Measurements from ENCODE around the gene ZNF648.
"Not testable (repeated sequence)": the region's sequence is repeated elsewhere in the genome, so short reads cannot be mapped to it uniquely, and the experiment has no call there.

ZNF648 gene, protein sequence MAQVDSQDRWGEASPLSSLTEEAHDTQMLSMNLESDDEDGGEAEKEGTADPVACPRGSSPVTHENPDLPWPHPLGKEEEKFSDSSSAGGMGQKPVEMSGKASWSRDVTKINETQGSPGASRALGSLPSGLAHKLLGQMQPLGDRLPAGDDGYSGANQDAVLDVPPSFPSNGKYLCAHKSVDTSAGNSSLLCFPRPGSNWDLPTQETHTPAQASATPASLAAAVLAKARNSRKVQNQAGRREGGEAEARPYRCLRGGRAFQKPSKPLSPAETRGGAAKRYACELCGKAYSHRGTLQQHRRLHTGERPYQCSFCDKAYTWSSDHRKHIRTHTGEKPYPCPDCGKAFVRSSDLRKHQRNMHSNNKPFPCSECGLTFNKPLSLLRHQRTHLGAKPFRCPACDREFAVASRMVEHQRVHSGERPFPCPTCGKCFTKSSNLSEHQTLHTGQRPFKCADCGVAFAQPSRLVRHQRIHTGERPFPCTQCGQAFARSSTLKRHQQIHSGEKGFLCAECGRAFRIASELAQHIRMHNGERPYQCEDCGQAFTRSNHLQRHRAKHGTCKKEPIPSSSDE

DNA sequence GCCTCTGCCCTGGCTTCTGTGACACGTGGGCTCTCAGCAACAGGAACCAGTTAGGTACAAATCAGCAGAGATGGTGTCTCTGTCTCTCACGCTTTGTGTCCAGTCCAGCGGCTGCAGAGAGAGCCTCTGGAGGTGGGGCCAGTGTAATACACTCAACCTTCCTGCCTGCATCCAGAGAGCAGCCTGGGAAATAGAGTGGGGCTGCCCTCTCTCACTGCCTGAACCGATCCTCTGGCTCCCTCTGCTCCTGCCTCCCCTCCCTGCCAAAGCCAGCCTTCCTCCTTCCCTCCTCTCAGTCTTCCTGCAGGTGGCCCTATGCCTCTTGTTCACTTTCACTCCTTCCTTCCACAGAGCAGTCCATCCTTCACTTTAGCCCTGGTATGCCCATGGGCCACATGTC is at the start of gene ZNF648:
Gene ZNF648, minus strand, starts transcription at position 119 of the 400 bp plus-strand sequence. CDS start 3,702 bp downstream, outside the sequence.
- no peak for DNase-seq
- H3K4me3 Mint-ChIP-seq, result no peak within 1 kb of the TSS
- H3K27ac Mint-ChIP-seq, result peak within 1 kb of the TSS in 1 of 2 donors; percentile 82
- H3K27me3 Mint-ChIP-seq, result peaks cover 89% of the 10 kb centered on the region
- ATAC-seq, result no peak
- peaks cover 12% of the 10 kb centered on the region for H3K4me1 Mint-ChIP-seq
- no peaks in the 10 kb centered on the region for H3K9me3 Mint-ChIP-seq

DNA sequence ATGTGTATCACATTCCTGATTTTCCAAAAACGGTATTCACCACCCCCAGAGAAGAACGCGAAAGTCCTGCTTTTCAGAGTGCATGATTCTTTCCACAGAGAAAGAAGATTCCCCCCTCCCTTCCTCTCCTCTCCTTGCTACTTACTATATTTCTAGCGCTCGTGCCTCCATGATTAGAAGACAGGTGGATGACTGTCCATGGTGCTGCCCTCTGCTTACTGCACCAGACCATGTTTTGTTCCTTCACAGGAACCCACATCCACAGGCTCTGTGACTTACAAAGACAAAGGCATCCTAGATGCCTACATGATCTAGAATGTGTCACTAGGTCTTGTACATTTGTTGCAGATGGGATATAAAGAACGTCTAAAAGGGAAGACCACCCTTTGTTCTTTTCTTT is 49.1 kb upstream of the ZNF648 start:
- H3K4me3 Mint-ChIP-seq, result no peak overlapping the region
- H3K9me3 Mint-ChIP-seq, result peaks cover 9 to 10% of the 10 kb centered on the region in 2 donors
- peaks cover 41% of the 10 kb centered on the region for H3K27me3 Mint-ChIP-seq
- H3K4me1 Mint-ChIP-seq, result no peaks in the 10 kb centered on the region
- H3K27ac Mint-ChIP-seq, result no peak overlapping the region
- no peak for ATAC-seq
- no peak for DNase-seq

DNA sequence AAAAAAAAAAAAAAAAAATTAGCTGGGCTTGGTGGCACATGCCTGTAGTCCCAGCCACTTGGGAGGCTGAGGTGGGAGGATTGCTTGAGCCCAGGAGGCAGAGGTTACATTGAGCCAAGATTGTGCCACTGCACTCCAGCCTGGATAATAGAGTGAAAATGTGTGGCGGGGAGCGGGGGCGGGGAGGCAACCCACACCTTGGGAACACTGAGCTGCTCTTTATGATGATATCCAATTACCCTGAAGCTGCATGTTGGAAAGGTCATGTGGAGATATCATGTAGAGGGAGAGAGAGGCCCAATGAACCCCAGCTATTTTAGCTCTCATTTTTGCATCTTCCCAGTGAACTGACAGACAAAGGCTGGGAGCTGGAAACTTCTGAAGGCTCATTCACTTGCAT is 48.3 kb upstream of the ZNF648 start:
- no peak for DNase-seq
- Mint-ChIP-seq H3K4me3 (no peak overlapping the region), H3K27me3 (peaks cover 40% of the 10 kb centered on the region), H3K4me1 (no peaks in the 10 kb centered on the region), H3K9me3 (peaks cover 9 to 10% of the 10 kb centered on the region in 2 donors), H3K27ac (no peak overlapping the region)
- no peak for ATAC-seq

DNA sequence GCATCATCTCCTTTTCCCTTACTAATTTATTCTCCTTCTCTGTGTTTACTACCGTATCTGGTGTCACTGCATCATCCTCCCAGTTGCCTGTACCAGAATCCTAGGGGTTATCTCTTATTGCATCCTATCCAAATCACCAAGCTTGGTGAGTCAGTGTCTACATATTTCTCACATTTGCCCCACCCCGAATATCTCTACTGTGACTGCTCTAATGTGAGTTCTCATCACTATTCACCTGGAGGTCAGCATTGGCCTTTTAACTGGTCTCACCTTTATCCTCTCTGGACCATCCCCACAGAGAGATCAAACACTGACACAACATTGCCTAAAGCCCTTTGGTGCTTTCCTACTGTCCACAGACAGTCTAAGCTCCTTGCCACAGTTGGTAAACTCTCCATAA is 45.7 kb upstream of the ZNF648 start:
- ATAC-seq (no peak), DNase-seq (no peak)
- Mint-ChIP-seq H3K27ac (no peak overlapping the region), H3K27me3 (peaks cover 22% of the 10 kb centered on the region), H3K4me1 (no peaks in the 10 kb centered on the region), H3K4me3 (no peak overlapping the region), H3K9me3 (peaks cover 9 to 10% of the 10 kb centered on the region in 2 donors)

DNA sequence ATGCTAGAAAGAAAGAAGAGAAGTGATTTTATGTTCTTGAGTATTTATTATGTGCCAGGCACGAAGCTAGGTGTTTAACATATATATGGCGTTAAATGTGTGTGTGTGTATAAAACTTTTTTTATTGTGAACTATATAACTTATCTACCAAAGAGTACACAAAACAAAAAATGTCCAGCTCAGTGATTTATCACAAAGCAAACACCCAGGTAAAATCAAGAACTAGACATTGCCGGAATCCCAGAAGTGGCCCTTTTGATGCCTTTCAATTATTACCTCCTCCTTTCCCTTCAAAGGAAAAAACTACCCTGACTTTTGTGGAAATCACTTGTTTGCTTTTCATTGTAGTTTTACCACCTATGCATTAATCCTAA is 40.5 kb upstream of the ZNF648 start:
- ATAC-seq (no peak), DNase-seq (no peak)
- Mint-ChIP-seq H3K4me1 (no peaks in the 10 kb centered on the region), H3K27me3 (peaks cover 14% of the 10 kb centered on the region), H3K9me3 (peaks cover 1 to 2% of the 10 kb centered on the region in 2 donors), H3K4me3 (no peak overlapping the region), H3K27ac (no peak overlapping the region)

DNA sequence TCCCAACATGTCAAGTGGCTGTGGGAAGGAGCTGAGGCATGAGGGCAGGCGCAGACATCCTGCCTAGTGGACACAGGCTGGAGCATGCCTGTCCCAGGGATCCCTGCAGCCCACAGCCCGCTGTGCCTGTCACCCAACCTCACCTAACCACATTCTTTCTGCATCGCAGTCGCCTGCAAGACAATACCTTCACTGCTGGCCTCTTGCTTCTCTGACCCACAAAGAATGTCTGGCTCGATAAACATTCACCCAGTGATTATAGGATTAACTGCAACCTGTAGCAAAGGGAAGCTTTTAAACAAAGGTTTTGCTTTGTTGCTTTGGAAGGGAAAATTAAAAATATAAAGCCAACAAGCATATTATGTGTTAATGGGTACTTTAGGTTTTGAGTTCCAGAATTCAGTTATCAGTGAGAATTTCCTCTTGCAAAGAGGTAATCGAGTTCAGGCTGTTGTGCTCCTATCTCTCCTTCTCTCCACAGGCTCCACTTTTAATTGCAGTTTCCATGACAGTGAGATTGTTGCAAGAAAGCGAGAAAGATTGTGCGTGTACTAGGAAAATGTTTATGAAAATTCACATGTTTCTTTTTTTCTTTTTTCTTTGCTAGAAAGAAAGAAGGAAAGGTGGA is 40.0 kb upstream of the ZNF648 start:
- ATAC-seq (no peak), DNase-seq (no peak)
- Mint-ChIP-seq H3K4me1 (no peaks in the 10 kb centered on the region), H3K27ac (no peak overlapping the region), H3K27me3 (peaks cover 11% of the 10 kb centered on the region), H3K4me3 (no peak overlapping the region), H3K9me3 (no peaks in the 10 kb centered on the region)

DNA sequence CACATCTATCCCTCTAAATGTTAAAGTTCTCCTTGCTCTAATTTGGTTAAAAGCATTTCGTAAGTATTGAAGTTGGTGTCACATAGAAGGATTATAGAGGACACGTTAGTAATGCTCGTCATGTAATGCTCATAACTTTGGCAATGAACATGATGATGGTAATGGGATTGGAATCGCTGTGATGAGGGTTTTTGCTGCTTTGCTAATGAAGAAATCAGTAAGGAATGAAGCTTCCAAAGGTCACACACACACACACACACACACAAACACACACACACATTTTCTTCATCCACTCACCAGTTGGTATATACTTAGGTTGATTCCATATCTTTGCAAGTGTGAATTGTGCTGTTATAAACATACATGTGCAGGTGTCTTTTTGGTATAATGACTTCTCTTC is 36.8 kb upstream of the ZNF648 start:
- Mint-ChIP-seq H3K4me1 (no peaks in the 10 kb centered on the region), H3K27ac (no peak overlapping the region), H3K27me3 (peaks cover 11% of the 10 kb centered on the region), H3K4me3 (no peak overlapping the region), H3K9me3 (no peaks in the 10 kb centered on the region)
- no peak for DNase-seq
- ATAC-seq, result no peak

DNA sequence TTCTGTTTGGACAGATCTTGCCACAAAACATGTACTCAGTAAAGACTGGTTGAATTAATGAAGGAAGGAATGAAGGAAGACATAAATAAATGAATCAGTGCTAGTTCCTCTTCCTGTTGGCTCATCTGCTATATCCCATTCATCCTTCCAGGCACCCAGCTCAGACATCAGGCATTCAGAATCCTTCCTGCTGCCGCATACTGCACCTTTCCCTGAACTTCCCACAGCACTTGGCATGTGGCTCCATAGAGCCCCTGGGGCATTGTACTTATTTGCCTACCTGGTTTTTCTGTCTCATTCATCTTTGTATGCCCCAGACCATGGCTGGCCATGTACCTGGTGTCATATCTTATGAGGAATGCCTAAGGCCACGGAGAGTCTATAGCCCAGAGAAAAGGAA is 34.4 kb upstream of the ZNF648 start:
- H3K9me3 Mint-ChIP-seq, result no peaks in the 10 kb centered on the region
- no peak for ATAC-seq

DNA sequence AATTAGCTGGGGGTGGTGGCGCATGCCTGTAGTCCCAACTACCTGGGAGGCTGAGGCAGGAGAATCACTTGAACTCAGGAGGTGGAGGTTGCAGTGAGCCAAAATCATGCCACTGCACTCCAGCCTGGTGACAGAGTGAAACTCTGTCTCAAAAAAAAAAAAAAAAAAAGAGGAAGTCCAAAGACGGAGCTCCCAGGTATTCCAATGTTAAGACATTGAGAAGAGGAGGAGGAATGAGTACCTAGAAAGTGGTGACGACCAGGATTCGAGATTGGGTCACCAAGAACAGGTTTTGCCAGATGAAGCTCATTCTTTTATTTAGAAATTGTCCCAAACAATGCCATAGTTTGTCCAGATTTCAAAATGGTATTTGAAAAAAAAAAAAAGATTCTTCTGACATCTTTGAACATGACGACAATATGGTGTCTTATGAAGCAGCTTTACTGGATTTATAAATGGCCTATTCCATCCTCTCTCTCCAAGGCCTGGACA is 33.0 kb upstream of the ZNF648 start:
- not testable (repeated sequence) for ATAC-seq, H3K4me3 Mint-ChIP-seq, H3K27ac Mint-ChIP-seq, H3K27me3 Mint-ChIP-seq, DNase-seq, H3K9me3 Mint-ChIP-seq, H3K4me1 Mint-ChIP-seq

More for the DNA sequence above, 34.4 kb upstream of the ZNF648 start:
- H3K27ac Mint-ChIP-seq, result no peak overlapping the region
- DNase-seq, result no peak
- H3K27me3 Mint-ChIP-seq, result no peaks in the 10 kb centered on the region
- no peak overlapping the region for H3K4me3 Mint-ChIP-seq
- H3K4me1 Mint-ChIP-seq, result no peaks in the 10 kb centered on the region

DNA sequence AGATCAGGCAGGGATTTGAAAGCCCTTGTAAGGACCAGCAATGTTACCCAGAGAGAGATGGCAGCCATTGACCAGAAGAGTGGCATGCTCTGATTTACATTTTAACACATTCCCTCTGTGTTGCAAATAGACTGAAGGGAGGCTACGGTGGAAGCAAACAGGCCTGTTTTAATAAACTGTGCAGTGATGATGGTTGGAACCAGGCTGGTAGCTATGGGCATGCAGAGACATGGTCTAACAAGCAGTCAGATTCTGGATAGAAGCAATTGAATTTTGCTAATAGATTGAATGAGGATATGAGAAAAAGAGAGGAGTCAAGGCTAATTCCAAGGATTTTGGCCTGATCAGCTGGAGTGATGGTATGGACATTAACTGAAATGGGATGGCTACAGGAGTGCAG is 32.3 kb upstream of the ZNF648 start:
- ATAC-seq, result no peak
- Mint-ChIP-seq H3K4me1 (no peaks in the 10 kb centered on the region), H3K27me3 (no peaks in the 10 kb centered on the region), H3K4me3 (no peak overlapping the region), H3K9me3 (no peaks in the 10 kb centered on the region), H3K27ac (peak overlapping the region in 1 of 2 donors; percentile 7)
- DNase-seq, result no peak

DNA sequence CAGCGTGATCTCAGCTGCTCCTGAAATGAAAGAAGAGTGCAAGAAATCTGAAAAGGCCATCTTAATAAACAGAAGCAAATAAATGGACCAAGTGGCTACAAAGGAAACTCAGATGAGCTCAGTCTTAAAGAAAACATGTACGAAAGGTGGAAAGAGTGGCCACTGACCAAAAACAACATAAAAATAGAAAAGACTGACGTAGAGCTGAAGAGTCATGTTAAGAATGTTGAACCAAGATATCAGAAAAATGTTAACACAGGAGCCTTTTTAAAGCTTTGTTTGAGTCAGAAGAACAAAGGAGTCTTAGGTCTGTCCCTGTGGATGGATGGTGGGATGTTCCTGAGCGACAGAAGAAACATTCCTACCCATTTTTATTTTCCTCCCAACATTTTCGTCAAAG is 30.8 kb upstream of the ZNF648 start:
- H3K9me3 Mint-ChIP-seq, result no peaks in the 10 kb centered on the region
- no peaks in the 10 kb centered on the region for H3K27me3 Mint-ChIP-seq
- DNase-seq (no peak), ATAC-seq (no peak)
- H3K4me3 Mint-ChIP-seq, result no peak overlapping the region
- H3K27ac Mint-ChIP-seq, result peak overlapping the region in 1 of 2 donors; percentile 8
- peaks cover 8% of the 10 kb centered on the region for H3K4me1 Mint-ChIP-seq

DNA sequence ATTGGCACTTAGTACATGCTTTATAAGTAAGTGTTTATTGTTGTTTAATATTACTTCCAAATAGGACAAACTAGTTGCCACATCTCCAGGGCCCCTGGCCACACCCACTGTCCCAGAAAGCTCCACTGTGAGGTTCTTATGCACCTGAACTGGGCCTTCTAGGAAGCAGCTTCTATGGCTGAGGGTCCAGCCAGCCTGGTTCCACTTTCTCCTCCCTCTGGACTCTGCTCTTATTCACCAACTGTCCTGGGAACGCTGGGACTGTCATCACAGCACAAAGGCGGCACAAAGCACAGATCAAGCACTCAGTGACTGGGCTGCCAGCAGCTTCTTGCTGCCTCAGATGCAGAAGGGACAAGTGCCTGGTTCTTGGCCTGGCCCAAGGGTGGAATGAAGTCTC is 29.6 kb upstream of the ZNF648 start:
- ATAC-seq, result no peak
- no peaks in the 10 kb centered on the region for H3K27me3 Mint-ChIP-seq
- DNase-seq, result no peak
- no peaks in the 10 kb centered on the region for H3K9me3 Mint-ChIP-seq
- H3K27ac Mint-ChIP-seq, result no peak overlapping the region
- peaks cover 20% of the 10 kb centered on the region for H3K4me1 Mint-ChIP-seq
- H3K4me3 Mint-ChIP-seq, result no peak overlapping the region

DNA sequence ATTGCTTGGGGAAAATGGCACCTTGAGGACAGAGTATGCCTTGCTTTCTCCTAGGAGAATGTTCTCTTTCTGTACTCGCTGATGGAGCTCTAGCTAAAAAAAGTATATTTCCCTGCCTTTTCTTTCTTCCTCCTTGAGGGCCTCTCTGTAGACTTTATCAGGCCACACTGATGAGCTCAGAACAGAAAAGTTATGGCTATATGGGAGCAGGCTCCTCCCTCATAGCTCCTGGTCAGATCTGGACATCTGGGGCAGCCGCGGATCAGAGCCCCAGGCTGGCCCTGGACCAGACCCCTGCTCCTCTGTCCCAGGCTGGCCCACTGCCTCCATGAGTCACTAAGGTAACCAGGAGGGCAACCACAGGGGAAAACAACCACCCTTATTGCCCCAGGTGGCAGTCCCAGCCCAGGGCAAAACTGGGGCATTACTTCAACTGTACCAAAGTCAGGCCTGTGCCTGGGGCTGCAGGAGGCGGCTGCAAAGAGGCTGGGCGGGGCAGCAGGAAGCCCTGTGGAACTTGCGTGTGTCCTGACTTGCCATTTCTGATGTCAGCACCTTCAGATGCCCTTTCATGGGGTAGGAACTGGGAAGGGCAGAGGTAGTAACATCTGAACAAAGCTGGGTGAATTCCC is 26.3 kb upstream of the ZNF648 start:
- peak overlapping the region in 1 of 2 donors; percentile 58 for H3K27ac Mint-ChIP-seq

DNA sequence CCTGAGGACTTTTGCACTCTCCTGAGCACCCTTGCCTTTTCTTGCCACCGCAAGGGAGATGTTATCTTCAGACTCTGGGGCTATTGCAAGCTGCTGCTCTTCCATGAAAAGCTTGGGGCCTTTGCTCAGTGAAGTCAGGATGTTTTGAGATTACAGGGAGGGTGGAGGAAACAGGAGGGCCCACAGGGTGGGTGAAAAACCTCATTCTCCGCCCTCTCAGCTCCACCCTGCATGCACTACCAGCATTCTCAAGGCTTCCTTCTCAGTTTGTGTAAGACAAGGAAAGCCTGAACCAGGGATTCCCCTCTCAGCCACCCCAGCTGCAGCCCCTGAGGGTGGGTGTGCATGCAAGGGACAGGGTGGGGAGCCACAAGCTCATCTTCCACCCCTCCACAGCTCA is 25.8 kb upstream of the ZNF648 start:
- ATAC-seq, result no peak

More for the DNA sequence above, 26.3 kb upstream of the ZNF648 start:
- Mint-ChIP-seq H3K27me3 (no peaks in the 10 kb centered on the region), H3K9me3 (no peaks in the 10 kb centered on the region), H3K4me1 (peaks cover 27% of the 10 kb centered on the region), H3K4me3 (no peak overlapping the region)
- no peak for DNase-seq
- no peak for ATAC-seq

DNA sequence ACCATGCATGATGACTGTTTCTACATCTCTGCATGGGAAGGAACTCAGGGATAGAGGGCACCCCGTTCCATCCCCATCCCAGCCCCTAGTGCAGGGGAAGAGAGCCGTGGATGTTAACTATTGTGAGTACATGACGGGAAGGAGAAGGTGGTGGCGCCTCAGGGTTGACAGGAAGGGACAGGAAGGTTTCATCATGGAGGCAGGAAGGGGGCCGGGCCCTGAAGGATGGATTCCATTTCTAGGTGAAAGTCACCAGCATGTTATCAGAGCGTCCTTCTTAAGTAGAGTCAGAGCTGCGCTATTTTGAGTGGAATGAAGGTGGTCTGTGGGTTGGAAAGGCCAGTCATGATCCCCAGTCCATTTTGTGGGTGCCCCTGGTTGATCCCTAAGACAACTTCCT is 25.1 kb upstream of the ZNF648 start:
- no peak for DNase-seq
- no peak overlapping the region for H3K4me3 Mint-ChIP-seq

More for the DNA sequence above, 25.8 kb upstream of the ZNF648 start:
- H3K9me3 Mint-ChIP-seq, result no peaks in the 10 kb centered on the region
- DNase-seq, result no peak
- H3K4me1 Mint-ChIP-seq, result peaks cover 27% of the 10 kb centered on the region
- H3K27me3 Mint-ChIP-seq, result no peaks in the 10 kb centered on the region
- peak overlapping the region in 1 of 2 donors; percentile 40 for H3K27ac Mint-ChIP-seq
- no peak overlapping the region for H3K4me3 Mint-ChIP-seq

More for the DNA sequence above, 25.1 kb upstream of the ZNF648 start:
- H3K27me3 Mint-ChIP-seq, result no peaks in the 10 kb centered on the region
- H3K27ac Mint-ChIP-seq, result peak overlapping the region in 1 of 2 donors; percentile 48
- H3K9me3 Mint-ChIP-seq, result no peaks in the 10 kb centered on the region
- peaks cover 27% of the 10 kb centered on the region for H3K4me1 Mint-ChIP-seq
- ATAC-seq, result no peak
